CD4-positive, alpha-beta memory T cell (primary cell): ENCODE data around the gene FGL2. TPM values are rescaled to one million over a fixed set of nuclear protein-coding genes. Genes with fewer than 3 reads are reported as not detected.

Source experiments
- CTCF ChIA-PET: fragments of 350-600 bp; sonication (Branson Sonifier 250); formaldehyde crosslinking; loops from one replicate; lab custom pipeline; 2021; ENCODE audit warnings: inconsistent platforms; ENCODE audit not compliant: partially characterized antibody; lab: Charles Lee
- POLR2A ChIA-PET: fragments of 350-600 bp; sonication (Branson Sonifier 250); formaldehyde crosslinking; loops from one replicate; lab custom pipeline; 2021; ENCODE audit not compliant: partially characterized antibody; lab: Charles Lee
- DNase-seq, 5 donors: peaks; one replicate each; pipeline versions ENCODE4 v3.0.0 to v3.0.0-alpha.2; 2020 to 2022; ENCODE audit warnings: mixed read lengths in 1 of 5
- H3K27ac ChIP-seq: one replicate; pipeline ENCODE4 v1.7.0; 2013; ENCODE audit warnings: low read depth, low read length
- H3K27me3 ChIP-seq: 2 replicates; pipeline ENCODE4 v1.7.0; 2013; ENCODE audit warnings: mild to moderate bottlenecking, low read length, moderate library complexity; ENCODE audit not compliant: insufficient read depth
- H3K36me3 ChIP-seq: 2 replicates; pipeline ENCODE4 v1.7.0; 2013; ENCODE audit warnings: mild to moderate bottlenecking, low read length, moderate library complexity; ENCODE audit not compliant: insufficient read depth
- H3K4me1 ChIP-seq: 2 replicates; pipeline ENCODE4 v1.7.0; 2013; ENCODE audit warnings: mild to moderate bottlenecking, low read length, moderate library complexity; ENCODE audit not compliant: insufficient read depth
- H3K4me3 ChIP-seq, 2 donors: one replicate each; pipeline ENCODE4 v1.7.0; 2013; ENCODE audit warnings: low read length in 2 of 2, mild to moderate bottlenecking in 1 of 2
- H3K9me3 ChIP-seq, 2 donors: one replicate each; pipeline ENCODE4 v1.7.0; 2013; ENCODE audit warnings: low read length in 2 of 2, control low read depth in 1 of 2; ENCODE audit not compliant: control insufficient read depth in 1 of 2
- H3K27ac Mint-ChIP-seq, 7 donors: one replicate each; pipeline ENCODE4 v1.8.0; 2020 to 2021; ENCODE audit warnings: mixed read lengths in 7 of 7, mild to moderate bottlenecking in 6 of 7, inconsistent platforms in 3 of 7, moderate library complexity in 3 of 7
- H3K27me3 Mint-ChIP-seq, 2 donors: one replicate each; pipeline ENCODE4 v1.8.0; 2020 to 2021; ENCODE audit warnings: mixed read lengths in 2 of 2
- H3K36me3 Mint-ChIP-seq, 2 donors: one replicate each; pipeline ENCODE4 v1.8.0; 2020 to 2021; ENCODE audit warnings: mixed read lengths in 2 of 2, inconsistent platforms in 1 of 2, mild to moderate bottlenecking in 1 of 2
- H3K4me1 Mint-ChIP-seq, 4 donors: one replicate each; pipeline ENCODE4 v1.8.0; 2020 to 2021; ENCODE audit warnings: mixed read lengths in 4 of 4, mild to moderate bottlenecking in 1 of 4
- H3K4me3 Mint-ChIP-seq, 8 donors: one replicate each; pipeline ENCODE4 v1.8.0; 2020 to 2021; ENCODE audit warnings: mixed read lengths in 8 of 8, mild to moderate bottlenecking in 7 of 8, moderate library complexity in 6 of 8, inconsistent platforms in 3 of 8
- H3K9me3 Mint-ChIP-seq, 8 donors: one replicate each; pipeline ENCODE4 v1.8.0; 2020 to 2021; ENCODE audit warnings: mixed read lengths in 8 of 8, mild to moderate bottlenecking in 5 of 8, inconsistent platforms in 3 of 8, moderate library complexity in 1 of 8
- intact Hi-C: fragments of 100-400 bp; cut with micrococcal nuclease; formaldehyde crosslinking; loops from one replicate; pipeline ENCODE4 v1.15.1; 2023
- polyA plus RNA-seq, 2 donors: library from polyadenylated mRNA; unstranded; fragments of 300-500 nt; fragmentation: Illumina TruSeq; gene quantifications; one replicate each; pipeline ENCODE4 v1.2.3, GENCODE V29; 2021
- total RNA-seq, 2 experiments: library from RNA; stranded (reverse); gene quantifications; one replicate each; pipeline ENCODE4 v1.2.3, GENCODE V29; 2021

The FGL2 gene
- total and polyA plus RNA-seq, 4 experiments from 2014 or later: 2.5 to 4.6 (median 3.7) TPM

DNA sequence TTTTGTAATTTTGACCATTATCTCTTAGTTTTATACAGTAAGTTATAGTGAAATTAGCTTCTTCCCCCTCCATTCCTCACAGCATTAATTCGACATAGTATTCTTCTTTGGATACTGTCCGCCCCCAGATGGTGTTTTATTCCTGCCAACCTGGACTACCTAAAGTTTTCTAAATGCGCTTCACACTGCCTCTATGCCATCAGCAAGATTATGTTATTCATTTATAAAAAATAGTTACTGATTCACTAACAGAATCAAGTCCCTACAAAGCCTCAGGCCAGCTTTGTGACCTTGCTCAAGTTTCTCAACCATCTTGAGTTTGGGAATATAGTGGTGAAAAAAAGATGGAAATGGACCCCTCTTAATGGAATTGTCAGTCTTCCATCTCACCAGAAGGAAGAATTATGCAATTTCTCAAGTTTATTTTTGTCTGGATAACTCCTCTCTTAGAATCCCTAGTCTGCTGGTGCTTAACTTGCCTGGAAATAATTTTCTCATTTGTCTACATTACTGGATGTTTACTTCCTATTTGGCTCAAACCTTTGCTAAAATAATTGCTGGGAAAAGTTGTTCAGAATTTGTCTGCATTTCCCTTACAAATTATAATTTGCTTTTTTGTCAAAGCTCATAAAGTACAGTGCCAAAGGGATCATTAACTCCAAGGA lies 16.7 kb upstream of the FGL2 start:
- Mint-ChIP-seq H3K4me1 (no peaks in the 10 kb centered on the region), H3K36me3 (peaks cover 4 to 9% of the 10 kb centered on the region in 2 donors), H3K9me3 (peaks cover 0 to 18% (median 7%) of the 10 kb centered on the region in 8 donors), H3K4me3 (no peak overlapping the region), H3K27me3 (no peaks in the 10 kb centered on the region), H3K27ac (no peak overlapping the region)
- no peaks in the 10 kb centered on the region for H3K4me1 ChIP-seq
- no peaks in the 10 kb centered on the region for H3K9me3 ChIP-seq
- H3K4me3 ChIP-seq: no peak overlapping the region
- H3K36me3 ChIP-seq: no peaks in the 10 kb centered on the region
- DNase-seq: no peak
- ChIA-PET POLR2A (interaction anchor here (0.9 to 1.7 kb wide), 2 partner anchors 9 to 17 kb away, joined by 3 read pairs; partner anchors contain the start of gene FGL2), CTCF (interaction anchor here (0.9 kb wide), 1 partner anchor 174 kb away, joined by 5 read pairs; no protein-coding TSS in a partner anchor)
- intact Hi-C loops: no loop called here
- no peak overlapping the region for H3K27ac ChIP-seq
- no peaks in the 10 kb centered on the region for H3K27me3 ChIP-seq

DNA sequence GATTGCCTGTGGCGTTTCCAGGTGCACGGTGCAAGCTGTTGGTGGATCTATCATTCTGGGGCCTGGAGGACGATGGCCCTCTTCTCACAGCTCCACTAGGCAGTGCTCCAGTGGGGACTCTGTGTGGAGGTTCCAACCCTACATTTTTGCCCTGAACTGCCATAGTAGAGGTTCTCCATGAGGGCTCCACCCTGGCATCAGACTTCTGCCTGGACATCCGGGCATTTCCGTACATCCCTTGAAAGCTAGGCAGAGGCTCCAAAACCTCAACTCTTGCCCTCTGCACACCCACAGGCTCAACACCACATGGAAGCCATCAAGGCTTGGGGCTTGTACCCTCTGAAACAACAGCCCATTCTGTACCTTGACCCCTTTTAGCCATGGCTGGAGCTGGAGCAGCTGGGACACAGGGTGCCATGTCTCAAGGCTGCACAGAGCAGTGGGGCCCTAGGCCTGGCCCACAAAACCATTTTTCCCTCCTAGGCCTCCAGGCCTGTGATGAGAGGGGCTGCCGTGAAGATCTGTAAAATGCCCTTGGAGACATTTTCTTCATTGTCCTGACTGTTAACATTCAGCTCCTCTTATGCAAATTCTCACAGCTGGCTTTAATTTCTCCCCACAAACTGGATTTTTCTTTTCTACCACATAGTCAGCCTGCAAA lies 10.0 kb upstream of the FGL2 start:
- H3K36me3 Mint-ChIP-seq: peaks cover 10 to 21% of the 10 kb centered on the region in 2 donors
- no peak overlapping the region for H3K4me3 Mint-ChIP-seq
- H3K27me3 Mint-ChIP-seq: no peaks in the 10 kb centered on the region
- H3K9me3 ChIP-seq: peaks cover 0 to 10% of the 10 kb centered on the region in 2 donors
- peaks cover 0 to 29% (median 23%) of the 10 kb centered on the region in 8 donors for H3K9me3 Mint-ChIP-seq
- no peak overlapping the region for H3K27ac ChIP-seq
- ChIA-PET CTCF (no interaction called here), POLR2A (no interaction called here)
- H3K4me1 Mint-ChIP-seq: no peaks in the 10 kb centered on the region
- no peak for DNase-seq
- no peaks in the 10 kb centered on the region for H3K36me3 ChIP-seq
- intact Hi-C loops: no loop called here
- H3K4me3 ChIP-seq: no peak overlapping the region
- H3K27me3 ChIP-seq: no peaks in the 10 kb centered on the region
- no peak overlapping the region for H3K27ac Mint-ChIP-seq
- no peaks in the 10 kb centered on the region for H3K4me1 ChIP-seq

GRCh38 chr7:77208416-77208815 lies 8.8 kb upstream of the FGL2 start:
- Mint-ChIP-seq H3K27me3 (no peaks in the 10 kb centered on the region), H3K36me3 (peaks cover 10 to 21% of the 10 kb centered on the region in 2 donors), H3K4me1 (no peaks in the 10 kb centered on the region), H3K9me3 (peaks cover 0 to 29% (median 23%) of the 10 kb centered on the region in 8 donors), H3K4me3 (no peak overlapping the region), H3K27ac (peak overlapping the region in 1 of 7 donors; percentile 48)
- H3K9me3 ChIP-seq: peaks cover 0 to 10% of the 10 kb centered on the region in 2 donors
- no peaks in the 10 kb centered on the region for H3K4me1 ChIP-seq
- no peaks in the 10 kb centered on the region for H3K27me3 ChIP-seq
- CTCF ChIA-PET: no interaction called here
- no peak overlapping the region for H3K27ac ChIP-seq
- intact Hi-C loops: no loop called here
- POLR2A ChIA-PET: no interaction called here
- H3K4me3 ChIP-seq: no peak overlapping the region
- no peaks in the 10 kb centered on the region for H3K36me3 ChIP-seq
- no peak for DNase-seq

GRCh38 chr7:77205706-77206105 lies 6.1 kb upstream of the FGL2 start:
- intact Hi-C loops: no loop called here
- Histone ChIP-seq H3K9me3 (peaks cover 0 to 10% of the 10 kb centered on the region in 2 donors), H3K27me3 (no peaks in the 10 kb centered on the region), H3K27ac (no peak overlapping the region), H3K4me1 (peaks cover 4% of the 10 kb centered on the region), H3K4me3 (no peak overlapping the region), H3K36me3 (no peaks in the 10 kb centered on the region)
- Mint-ChIP-seq H3K36me3 (peaks cover 10 to 25% of the 10 kb centered on the region in 2 donors), H3K27ac (no peak overlapping the region), H3K27me3 (no peaks in the 10 kb centered on the region), H3K9me3 (peaks cover 0 to 25% (median 19%) of the 10 kb centered on the region in 8 donors), H3K4me1 (peaks cover 2 to 8% (median 4%) of the 10 kb centered on the region in 4 donors), H3K4me3 (no peak overlapping the region)
- no peak for DNase-seq
- POLR2A ChIA-PET: interaction anchor here (1.8 kb wide), 1 partner anchor 12 kb away, joined by 4 read pairs; no protein-coding TSS in a partner anchor
- CTCF ChIA-PET: no interaction called here

- H3K4me3 Mint-ChIP-seq: no peak overlapping the region
- no peak for DNase-seq
Observed at GRCh38 chr7:77202481-77202976, 2.9 kb upstream of the FGL2 start.

DNA sequence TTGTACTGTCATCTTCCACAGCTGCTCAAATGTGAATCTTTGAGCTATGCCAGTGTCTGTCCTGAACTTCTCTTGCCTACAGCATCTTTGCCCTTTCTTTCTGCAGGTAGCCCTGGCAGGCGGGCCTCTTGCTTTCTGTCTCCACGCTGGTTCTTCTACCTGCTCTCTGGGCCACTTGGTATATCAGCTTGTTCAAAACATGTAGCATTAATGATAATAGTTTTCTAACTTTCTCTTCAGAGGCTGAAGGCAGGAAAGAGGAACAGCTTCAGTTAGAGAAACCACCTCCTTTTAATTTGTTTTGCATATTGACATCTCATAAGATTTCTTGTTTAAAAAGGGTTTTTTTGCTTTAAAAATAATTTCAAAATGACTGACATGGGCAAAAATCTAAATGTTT lies 923 bp upstream of the FGL2 start:
- Mint-ChIP-seq H3K27me3 (no peaks in the 10 kb centered on the region), H3K9me3 (peaks cover 0 to 1% (median 0%) of the 10 kb centered on the region in 8 donors), H3K36me3 (peaks cover 0 to 4% of the 10 kb centered on the region in 2 donors), H3K4me1 (peaks cover 25 to 42% (median 34%) of the 10 kb centered on the region in 4 donors), H3K27ac (peak overlapping the region in 5 of 7 donors; percentile 60 to 90 (median 79)), H3K4me3 (peak overlapping the region; percentile 28 to 91 (median 71))
- ChIA-PET CTCF (interaction anchor here (1.2 to 3.3 kb wide), 3 partner anchors 46 to 131 kb away, joined by 3 to 26 read pairs (median 5); no protein-coding TSS in a partner anchor), POLR2A (interaction anchor here (1.6 to 2.1 kb wide), 2 partner anchors 13 to 46 kb away, joined by 3 to 10 read pairs; no protein-coding TSS in a partner anchor)
- Histone ChIP-seq H3K27ac (no peak overlapping the region), H3K4me3 (no peak overlapping the region), H3K36me3 (no peaks in the 10 kb centered on the region), H3K4me1 (peaks cover 40% of the 10 kb centered on the region), H3K9me3 (no peaks in the 10 kb centered on the region), H3K27me3 (no peaks in the 10 kb centered on the region)
- no peak for DNase-seq
- intact Hi-C loops: loop anchor here (5.0 kb wide), 1 partner anchor 337 kb away; the partner anchor contains the start of gene PTPN12

More at GRCh38 chr7:77202481-77202976, 2.9 kb upstream of the FGL2 start:
- peaks cover 0 to 9% of the 10 kb centered on the region in 2 donors for H3K36me3 Mint-ChIP-seq
- H3K36me3 ChIP-seq: no peaks in the 10 kb centered on the region
- peaks cover 23 to 36% (median 30%) of the 10 kb centered on the region in 4 donors for H3K4me1 Mint-ChIP-seq
- H3K27ac Mint-ChIP-seq: no peak overlapping the region
- H3K4me3 ChIP-seq: no peak overlapping the region
- peaks cover 0 to 1% (median 0%) of the 10 kb centered on the region in 8 donors for H3K9me3 Mint-ChIP-seq
- ChIA-PET CTCF (no interaction called here), POLR2A (no interaction called here)
- no peaks in the 10 kb centered on the region for H3K27me3 Mint-ChIP-seq
- H3K27me3 ChIP-seq: no peaks in the 10 kb centered on the region
- no peak overlapping the region for H3K27ac ChIP-seq
- no peaks in the 10 kb centered on the region for H3K9me3 ChIP-seq
- intact Hi-C loops: loop anchor here (5.0 kb wide), 1 partner anchor 335 kb away; the partner anchor contains the start of gene PTPN12
- H3K4me1 ChIP-seq: peaks cover 34% of the 10 kb centered on the region

DNA sequence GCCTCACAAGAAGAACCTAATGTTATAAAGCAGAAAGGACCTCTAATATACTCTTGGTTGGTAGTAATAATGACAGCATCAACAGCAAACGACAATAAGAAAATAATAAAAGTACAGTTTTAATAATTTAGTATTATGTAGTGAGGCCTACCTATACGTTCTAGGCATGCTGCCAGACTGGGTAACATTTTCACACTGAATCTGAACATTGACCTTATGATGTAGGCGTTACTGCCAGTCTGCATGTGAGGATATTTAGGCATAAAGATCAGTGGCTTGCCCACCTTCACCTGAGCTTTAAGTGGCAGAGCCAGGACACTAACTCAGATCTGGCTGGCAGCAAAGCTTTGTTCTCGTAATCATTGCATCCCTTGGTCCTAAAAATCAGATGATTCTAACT lies 2.5 kb downstream of the FGL2 start:
- intact Hi-C loops: loop anchor here (5.0 kb wide), 3 partner anchors 50 to 220 kb away; partner anchors contain the start of gene GSAP
- Mint-ChIP-seq H3K27ac (peak overlapping the region in 1 of 7 donors; percentile 12), H3K27me3 (no peaks in the 10 kb centered on the region), H3K4me1 (peaks cover 35 to 59% (median 43%) of the 10 kb centered on the region in 4 donors), H3K4me3 (peak overlapping the region in 2 of 8 donors; percentile 28 to 64), H3K9me3 (peaks cover 0 to 1% (median 0%) of the 10 kb centered on the region in 8 donors), H3K36me3 (peaks cover 0 to 3% of the 10 kb centered on the region in 2 donors)
- CTCF ChIA-PET: no interaction called here
- no peaks in the 10 kb centered on the region for H3K27me3 ChIP-seq
- H3K27ac ChIP-seq: no peak overlapping the region
- no peaks in the 10 kb centered on the region for H3K9me3 ChIP-seq
- H3K4me1 ChIP-seq: peaks cover 64% of the 10 kb centered on the region
- H3K36me3 ChIP-seq: no peaks in the 10 kb centered on the region
- no peak overlapping the region for H3K4me3 ChIP-seq
- POLR2A ChIA-PET: no interaction called here
- no peak for DNase-seq
